Measurements from ENCODE around the gene SLC22A16. TPM values are rescaled to one million over a fixed set of nuclear protein-coding genes. Genes with fewer than 3 reads are reported as not detected.

Gene SLC22A16
- total and polyA plus RNA-seq, 10 of the 15 experiments (the other 5 are each of a cell fraction or from before 2014, with no cell fraction given): not detected

DNA sequence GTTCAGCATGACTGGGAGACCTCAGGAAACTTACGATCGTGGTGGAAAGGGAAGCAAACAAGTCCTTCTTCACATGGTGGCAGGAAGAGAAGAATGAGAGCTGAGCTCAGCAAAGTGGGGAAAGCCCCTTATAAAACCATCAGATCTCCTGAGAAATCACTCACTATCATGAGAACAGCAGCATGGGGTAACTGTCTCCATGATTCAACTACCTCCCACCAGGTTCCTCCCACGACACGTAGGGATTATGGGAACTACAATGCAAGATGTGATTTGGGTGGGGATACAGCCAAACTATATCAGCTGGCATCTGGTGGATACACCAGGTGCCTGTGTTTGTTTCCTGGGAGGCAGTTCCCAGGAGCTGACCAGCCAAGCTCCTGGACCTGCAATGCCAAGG lies 65.9 kb downstream of the SLC22A16 start (continued):
- TF ChIP-seq ETV6 (conservative IDR thresholded peaks at IDR 0.05 in 1 of 2, IDR thresholded peaks at IDR 0.05 in 1 of 2; ENCODE audit: borderline replicate concordance in 1 of 2, low read depth in 1 of 2) (no peak), MEF2A (IDR thresholded peaks at IDR 0.05; ENCODE audit: insufficient read depth, low read depth, low read length) (no peak), CBFB (IDR thresholded peaks at IDR 0.05; ENCODE audit: low read depth) (no peak), NRF1 (conservative IDR thresholded peaks at IDR 0.05; ENCODE audit: low read depth, low read length) (no peak), KAT2A (conservative IDR thresholded peaks at IDR 0.05; ENCODE audit: control insufficient read depth, low read depth, low read length) (no peak), CHD4 (IDR thresholded peaks at IDR 0.05) (no peak), MYB (IDR thresholded peaks at IDR 0.05; ENCODE audit: borderline replicate concordance, low read depth, low read length) (no peak)
- TF ChIP-seq, protein P1, sequence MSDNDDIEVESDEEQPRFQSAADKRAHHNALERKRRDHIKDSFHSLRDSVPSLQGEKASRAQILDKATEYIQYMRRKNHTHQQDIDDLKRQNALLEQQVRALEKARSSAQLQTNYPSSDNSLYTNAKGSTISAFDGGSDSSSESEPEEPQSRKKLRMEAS (IDR thresholded peaks at IDR 0.05; ENCODE audit: low read depth, low read length): no peak
- TF ChIP-seq, protein P2, sequence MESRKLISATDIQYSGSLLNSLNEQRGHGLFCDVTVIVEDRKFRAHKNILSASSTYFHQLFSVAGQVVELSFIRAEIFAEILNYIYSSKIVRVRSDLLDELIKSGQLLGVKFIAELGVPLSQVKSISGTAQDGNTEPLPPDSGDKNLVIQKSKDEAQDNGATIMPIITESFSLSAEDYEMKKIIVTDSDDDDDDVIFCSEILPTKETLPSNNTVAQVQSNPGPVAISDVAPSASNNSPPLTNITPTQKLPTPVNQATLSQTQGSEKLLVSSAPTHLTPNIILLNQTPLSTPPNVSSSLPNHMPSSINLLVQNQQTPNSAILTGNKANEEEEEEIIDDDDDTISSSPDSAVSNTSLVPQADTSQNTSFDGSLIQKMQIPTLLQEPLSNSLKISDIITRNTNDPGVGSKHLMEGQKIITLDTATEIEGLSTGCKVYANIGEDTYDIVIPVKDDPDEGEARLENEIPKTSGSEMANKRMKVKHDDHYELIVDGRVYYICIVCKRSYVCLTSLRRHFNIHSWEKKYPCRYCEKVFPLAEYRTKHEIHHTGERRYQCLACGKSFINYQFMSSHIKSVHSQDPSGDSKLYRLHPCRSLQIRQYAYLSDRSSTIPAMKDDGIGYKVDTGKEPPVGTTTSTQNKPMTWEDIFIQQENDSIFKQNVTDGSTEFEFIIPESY (IDR thresholded peaks at IDR 0.05): no peak
- TF ChIP-seq, protein P3, sequence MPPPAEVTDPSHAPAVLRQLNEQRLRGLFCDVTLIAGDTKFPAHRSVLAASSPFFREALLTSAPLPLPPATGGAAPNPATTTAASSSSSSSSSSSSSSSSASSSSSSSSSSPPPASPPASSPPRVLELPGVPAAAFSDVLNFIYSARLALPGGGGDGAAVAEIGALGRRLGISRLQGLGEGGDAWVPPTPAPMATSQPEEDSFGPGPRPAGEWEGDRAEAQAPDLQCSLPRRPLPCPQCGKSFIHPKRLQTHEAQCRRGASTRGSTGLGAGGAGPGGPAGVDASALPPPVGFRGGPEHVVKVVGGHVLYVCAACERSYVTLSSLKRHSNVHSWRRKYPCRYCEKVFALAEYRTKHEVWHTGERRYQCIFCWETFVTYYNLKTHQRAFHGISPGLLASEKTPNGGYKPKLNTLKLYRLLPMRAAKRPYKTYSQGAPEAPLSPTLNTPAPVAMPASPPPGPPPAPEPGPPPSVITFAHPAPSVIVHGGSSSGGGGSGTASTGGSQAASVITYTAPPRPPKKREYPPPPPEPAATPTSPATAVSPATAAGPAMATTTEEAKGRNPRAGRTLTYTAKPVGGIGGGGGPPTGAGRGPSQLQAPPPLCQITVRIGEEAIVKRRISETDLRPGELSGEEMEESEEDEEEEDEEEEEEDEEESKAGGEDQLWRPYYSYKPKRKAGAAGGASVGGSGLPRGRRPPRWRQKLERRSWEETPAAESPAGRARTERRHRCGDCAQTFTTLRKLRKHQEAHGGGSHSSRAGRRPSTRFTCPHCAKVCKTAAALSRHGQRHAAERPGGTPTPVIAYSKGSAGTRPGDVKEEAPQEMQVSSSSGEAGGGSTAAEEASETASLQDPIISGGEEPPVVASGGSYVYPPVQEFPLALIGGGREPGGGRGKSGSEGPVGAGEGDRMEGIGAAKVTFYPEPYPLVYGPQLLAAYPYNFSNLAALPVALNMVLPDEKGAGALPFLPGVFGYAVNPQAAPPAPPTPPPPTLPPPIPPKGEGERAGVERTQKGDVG (CRISPR knock-in tag; IDR thresholded peaks at IDR 0.05): no peak

Measured in GM12878 (cell line).